ENCODE results near the gene SLC39A3.

The SLC39A3 gene

DNA sequence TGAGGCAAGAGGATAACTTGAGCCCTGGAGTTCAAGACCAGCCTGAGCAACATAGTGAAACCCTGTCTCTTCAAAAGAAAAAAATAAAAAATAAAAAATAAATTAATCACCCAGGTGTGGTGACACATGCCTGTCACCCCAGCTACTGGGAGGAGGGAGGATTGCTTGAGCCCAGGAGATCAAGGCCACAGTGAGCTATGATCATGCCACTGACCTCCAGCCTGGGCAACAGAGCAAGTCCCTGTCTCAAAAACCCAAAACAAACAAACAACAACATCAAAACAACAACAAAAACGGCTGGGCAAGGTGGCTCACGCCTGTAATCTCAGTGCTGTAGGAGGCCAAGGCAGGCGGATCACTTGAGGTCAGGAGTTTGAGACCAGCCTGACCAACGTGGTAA is 4.3 kb upstream of the SLC39A3 start:
- no peak for DNase-seq

DNA sequence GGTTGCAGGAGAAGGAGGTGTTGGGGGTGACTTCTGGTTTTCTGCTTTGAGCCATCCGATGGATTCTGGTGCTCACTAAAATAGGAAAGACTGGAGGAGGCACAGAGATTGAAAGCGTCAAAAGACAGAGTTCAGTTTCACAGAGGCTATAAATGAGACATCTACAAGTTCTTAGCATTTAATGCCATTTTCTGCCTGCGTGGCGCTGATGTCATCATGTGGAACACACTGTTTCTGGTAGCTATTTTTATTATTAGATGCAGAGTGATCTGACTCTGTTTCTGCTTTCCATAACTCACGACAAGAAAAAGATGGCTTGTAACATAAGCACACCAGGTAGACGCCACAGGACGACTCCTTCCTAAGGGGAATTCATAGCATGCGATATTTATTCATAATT is 3.3 kb upstream of the SLC39A3 start:
- DNase-seq, result no peak

DNA sequence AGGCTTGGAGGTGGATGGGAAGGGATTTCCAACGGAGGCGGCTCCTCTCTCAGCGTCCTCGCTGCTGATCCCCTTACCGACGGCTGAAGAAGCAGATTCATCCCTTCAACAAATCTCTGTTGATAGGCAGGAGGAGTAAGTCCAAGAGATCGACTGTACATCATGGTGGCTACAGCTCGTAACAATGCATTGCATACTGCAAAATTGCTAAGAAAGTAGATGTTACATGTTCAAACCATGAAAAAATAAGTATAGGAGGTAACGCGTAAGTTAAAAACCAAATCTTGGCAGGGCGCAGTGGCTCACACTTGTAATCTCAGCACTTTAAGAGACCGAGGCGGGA is 468 bp upstream of the SLC39A3 start:
- no peak for DNase-seq

DNA sequence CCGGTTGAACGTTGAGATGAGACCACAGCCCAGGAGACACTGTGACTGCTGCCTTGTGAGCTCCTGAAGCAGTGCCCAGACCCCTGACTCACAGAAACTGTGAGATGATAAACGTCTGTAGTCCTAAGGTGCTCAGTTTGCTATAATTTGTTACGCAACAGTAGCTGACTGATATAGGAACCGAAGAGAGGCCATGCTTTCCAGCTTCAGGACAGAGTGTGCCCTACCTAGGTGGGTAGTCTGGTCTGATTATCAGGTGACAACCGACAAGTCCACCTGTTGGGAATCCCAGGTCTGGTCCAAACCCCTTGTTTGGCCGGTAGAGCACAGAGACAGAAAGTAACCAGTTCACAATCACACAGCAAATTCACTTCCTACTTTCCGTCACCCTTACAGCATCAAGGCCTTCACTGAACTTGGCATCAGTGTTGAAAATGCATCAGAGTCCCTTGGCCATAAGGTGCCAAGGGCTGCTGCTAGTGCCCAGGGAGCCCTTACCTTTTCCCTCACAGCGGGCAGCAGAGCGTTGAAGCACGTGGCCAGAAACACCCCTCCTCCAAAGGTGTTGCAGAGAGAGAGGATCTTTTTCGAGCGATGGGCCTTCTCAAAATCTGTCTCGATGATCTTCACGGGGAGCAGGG is 3.1 kb downstream of the SLC39A3 start:
- no peak for DNase-seq

GRCh38 chr19:2735374-2735773 is 4.4 kb downstream of the SLC39A3 start:
- no peak for DNase-seq

GRCh38 chr19:2734589-2735288 is 5.1 kb downstream of the SLC39A3 start:
- DNase-seq, result no peak

DNA sequence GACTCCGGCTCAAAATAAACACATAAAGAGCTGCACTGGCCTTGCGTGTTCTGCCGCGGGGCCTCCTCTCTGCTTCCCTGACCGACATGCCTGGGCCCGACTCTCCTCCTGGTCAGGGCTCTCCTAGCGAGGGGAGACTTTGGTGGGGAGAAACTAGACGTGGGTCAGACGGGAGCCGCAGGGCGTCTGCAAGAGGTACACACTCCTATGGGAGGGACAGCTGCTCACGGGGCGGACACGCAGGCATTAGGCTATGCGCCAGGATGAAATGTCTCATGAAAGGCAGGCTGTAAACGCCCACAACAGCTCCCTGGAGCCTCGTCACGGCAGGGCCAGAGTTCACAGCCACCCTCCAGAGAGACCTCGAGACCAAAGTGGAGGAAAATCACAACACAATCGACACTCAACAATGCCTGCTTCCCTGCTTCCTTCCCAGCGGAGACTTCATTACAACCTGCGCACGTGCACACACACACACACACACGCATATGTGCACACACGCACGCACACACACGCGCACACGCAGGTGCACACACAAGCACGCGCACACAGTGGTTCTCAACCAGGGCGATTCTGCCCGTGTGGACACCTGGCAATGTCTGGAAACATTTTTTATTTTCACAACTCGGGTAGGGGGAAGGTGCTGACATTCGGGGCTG is 5.8 kb downstream of the SLC39A3 start:
- DNase-seq, result no peak

GRCh38 chr19:2732883-2733282 is 6.9 kb downstream of the SLC39A3 start:
- DNase-seq, result no peak

- no peak for DNase-seq
Observed at GRCh38 chr19:2732157-2732725, 7.6 kb downstream of the SLC39A3 start.

- DNase-seq, result no peak
Observed at GRCh38 chr19:2731181-2731995, 8.4 kb downstream of the SLC39A3 start.

DNA sequence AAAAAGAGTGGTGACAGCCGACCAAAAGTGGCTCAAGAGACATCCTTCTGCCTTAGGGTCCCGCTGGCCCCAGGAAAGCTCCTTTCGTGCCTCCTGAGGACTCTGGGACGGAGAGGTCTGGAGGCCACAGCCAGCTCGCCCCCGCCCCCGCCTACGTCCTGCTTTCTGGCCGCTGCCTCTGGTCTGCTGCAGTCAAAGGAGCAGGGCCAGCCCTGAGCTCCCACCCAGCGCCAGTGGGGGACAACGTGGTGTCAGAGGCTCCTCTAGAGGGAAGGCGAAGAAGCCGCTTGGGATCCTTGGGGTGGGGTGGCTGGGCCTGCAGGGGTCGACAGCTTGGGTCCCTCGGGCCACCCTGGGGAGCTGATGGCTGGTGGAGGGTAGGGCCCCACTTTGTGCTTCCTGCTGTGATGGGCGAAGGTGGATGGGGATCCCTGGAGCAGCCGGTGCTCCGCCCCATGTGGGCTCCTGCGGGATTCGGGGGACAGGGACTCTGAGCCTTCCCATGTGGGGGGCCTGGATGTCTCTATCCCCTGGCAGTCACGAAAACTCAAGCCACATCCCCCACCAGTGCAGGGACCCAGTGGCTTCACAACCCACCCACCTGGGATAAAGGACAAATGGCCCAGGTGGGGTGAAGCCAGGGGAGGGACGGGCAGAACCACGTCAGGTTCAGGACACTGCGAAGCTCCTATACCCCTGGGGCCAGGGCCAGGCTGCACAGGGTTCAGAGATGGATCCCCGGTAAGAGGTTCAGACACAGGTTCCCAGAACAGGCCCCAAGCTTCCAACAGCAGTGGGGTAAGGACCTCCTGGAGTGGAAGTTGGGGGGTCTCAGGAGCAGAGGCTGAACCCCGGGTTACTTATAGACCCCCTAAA is 9.6 kb downstream of the SLC39A3 start:
- DNase-seq, result no peak

DNA sequence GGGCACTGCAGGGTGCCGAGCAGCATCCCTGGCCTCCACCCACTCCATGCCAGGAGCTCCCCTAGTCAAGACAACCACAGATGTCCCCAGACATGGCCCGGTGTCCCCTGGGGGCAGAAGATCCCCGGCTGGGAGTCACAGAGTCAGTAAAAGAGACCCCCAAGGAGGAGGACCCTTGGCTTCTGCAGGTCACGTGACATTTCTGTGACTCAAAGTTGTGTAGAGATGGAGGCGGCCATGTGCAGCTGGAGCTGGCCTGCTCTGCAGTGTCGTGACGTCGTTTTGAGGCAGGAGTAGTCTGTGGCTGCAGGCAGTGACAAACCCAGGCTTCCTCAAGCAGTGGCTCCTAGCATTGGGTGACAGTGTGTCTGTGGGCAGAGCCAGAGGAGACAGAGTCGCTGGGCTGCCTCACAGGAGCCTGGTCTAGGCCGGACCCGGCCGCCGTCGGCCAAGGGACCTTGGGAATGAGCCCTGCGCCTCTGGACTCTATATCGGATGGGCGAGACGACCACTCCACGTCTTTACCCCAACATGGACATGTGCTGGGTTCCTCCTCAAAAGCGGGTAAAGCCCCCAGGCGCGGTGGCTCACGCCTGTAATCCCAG is 10.9 kb downstream of the SLC39A3 start:
- no peak for DNase-seq

DNA sequence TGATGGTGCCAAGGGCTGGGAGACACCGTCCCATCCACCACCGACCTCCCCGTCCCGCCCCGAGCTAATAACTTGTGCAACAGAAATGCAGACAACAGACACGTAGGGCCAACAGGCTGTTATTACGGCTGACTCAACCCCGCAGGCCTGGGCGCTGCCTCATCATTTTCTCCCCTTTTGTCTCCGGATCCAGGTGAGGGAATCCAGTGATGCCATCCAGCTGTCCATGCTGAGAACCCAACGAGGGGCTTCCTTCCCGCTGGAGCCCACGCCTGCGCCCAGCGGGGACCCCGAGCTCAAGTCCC is 12.2 kb downstream of the SLC39A3 start:
- DNase-seq, result no peak

DNA sequence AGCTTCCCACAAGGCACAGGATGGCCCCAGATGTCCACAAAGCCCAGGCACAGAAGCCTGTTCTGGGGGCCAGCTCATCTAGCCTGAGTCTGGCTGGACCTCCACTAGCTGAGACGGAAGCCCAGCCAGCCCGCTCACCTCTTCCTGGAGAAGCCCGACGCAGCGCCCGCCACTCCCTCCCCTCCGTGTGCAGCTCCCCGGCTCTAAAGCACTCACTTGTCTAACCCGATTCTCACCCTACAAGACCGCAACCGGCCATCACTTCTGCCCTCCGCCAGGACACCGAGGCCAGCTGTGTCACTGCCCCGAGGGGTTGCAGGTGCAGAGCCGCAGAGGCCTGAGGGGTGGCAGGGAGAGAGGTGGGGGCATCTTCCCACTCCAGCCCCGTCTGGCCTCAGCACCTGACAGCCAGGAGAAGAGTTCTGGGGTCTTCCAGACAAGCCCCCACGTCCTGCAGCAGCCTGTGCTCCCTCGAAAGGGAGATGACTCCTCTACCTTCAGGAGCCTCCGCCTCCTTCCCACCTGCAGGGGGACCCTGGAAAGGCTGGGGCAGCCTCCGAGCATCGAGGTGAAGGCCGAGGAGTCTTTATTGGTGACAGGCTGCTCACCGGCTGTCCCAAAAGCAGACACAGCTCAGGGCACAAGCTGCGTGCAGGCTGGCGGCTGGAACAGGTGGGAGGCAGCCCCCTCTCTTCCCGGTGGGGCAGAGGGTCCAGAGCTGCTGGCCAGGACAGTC is 12.7 kb downstream of the SLC39A3 start:
- DNase-seq, result no peak

GRCh38 chr19:2726160-2726855 is 13.5 kb downstream of the SLC39A3 start:
- no peak for DNase-seq

DNA sequence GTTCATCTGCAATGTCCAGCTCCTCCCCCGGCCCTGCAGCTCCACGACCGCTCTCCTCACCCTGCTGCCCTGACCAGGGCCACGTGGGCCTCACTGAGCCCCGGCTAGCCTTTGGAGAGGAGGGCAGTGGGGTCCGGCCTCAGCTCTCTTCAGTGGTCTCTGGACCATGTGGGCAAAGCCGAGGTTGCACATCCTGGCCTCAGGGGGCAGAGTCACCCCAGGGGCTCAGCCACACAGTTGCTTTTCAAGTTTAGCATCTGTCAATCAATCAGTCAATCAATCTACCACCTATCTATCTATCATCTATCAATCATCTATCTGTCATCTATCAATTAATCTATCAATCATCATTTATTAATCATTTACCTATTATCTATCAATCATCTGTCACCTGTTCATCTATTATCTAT is 15.7 kb downstream of the SLC39A3 start:
- DNase-seq, result no peak

- no peak for DNase-seq
Observed at GRCh38 chr19:2723747-2724146, 16.1 kb downstream of the SLC39A3 start.

- no peak for DNase-seq
Observed at GRCh38 chr19:2723345-2723715, 16.5 kb downstream of the SLC39A3 start.

GRCh38 chr19:2722541-2723344 is 17.1 kb downstream of the SLC39A3 start:
- no peak for DNase-seq

Data from NCI-H524 treated with DMSO at 0.1 percent for 48 hours (cell line).